GM06990 (cell line): ENCODE results near the gene SYNE1.
"Not testable (repeated sequence)": the region's sequence is repeated elsewhere in the genome, so short reads cannot be mapped to it uniquely, and the experiment has no call there.

Source experiments
- DNase-seq: peaks from one replicate; pipeline ENCODE4 v3.0.0-alpha.2; 2011; ENCODE audit not compliant: insufficient read length; ENCODE audit errors: extremely low read depth
- H3K27me3 ChIP-seq: replicated peaks from 2 replicates; pipeline ENCODE4 v1.6.0; 2011; ENCODE audit warnings: low read length; ENCODE audit not compliant: control insufficient read depth, insufficient read depth
- H3K36me3 ChIP-seq: 2 replicates; pipeline ENCODE4 v1.5.1; 2011; ENCODE audit warnings: low read length; ENCODE audit not compliant: control insufficient read depth, insufficient read depth
- H3K4me3 ChIP-seq: replicated peaks from 2 replicates; pipeline ENCODE4 v1.5.1; 2011; ENCODE audit warnings: low read depth, mild to moderate bottlenecking, control low read depth, low read length
- CTCF ChIP-seq: IDR thresholded peaks from 2 replicates; pipeline ENCODE4 v1.5.1; 2011; ENCODE audit warnings: low read length, control low read depth, mild to moderate bottlenecking, inconsistent platforms; ENCODE audit not compliant: insufficient read depth, poor library complexity, severe bottlenecking

SYNE1 gene

GRCh38 chr6:152632121-152632782 lies 4.9 kb downstream of the SYNE1 start:
- DNase-seq = no peak
- Histone ChIP-seq H3K4me3 (no peak overlapping the region), H3K27me3 (peaks cover 1% of the 10 kb centered on the region; the same call in 1 of the 2 replicates), H3K36me3 (no peaks in the 10 kb centered on the region)
- TF ChIP-seq CTCF = no peak

- peaks cover under 1% of the 10 kb centered on the region; the same call in 1 of the 2 replicates for H3K27me3 ChIP-seq
- DNase-seq = no peak
- H3K4me3 ChIP-seq = no peak overlapping the region
- TF ChIP-seq CTCF = no peak
- H3K36me3 ChIP-seq = no peaks in the 10 kb centered on the region
Measured at GRCh38 chr6:152631376-152631775, 5.8 kb downstream of the SYNE1 start.

- Histone ChIP-seq H3K36me3 (no peaks in the 10 kb centered on the region), H3K4me3 (no peak overlapping the region), H3K27me3 (no peaks in the 10 kb centered on the region)
- TF ChIP-seq CTCF = no peak
- DNase-seq = no peak
Measured at GRCh38 chr6:152630832-152631231, 6.3 kb downstream of the SYNE1 start.

GRCh38 chr6:152625213-152625612 lies 11.9 kb downstream of the SYNE1 start:
- no peak for TF ChIP-seq CTCF
- no peak for DNase-seq
- no peaks in the 10 kb centered on the region for H3K27me3 ChIP-seq
- no peak overlapping the region for H3K4me3 ChIP-seq
- H3K36me3 ChIP-seq = no peaks in the 10 kb centered on the region

- H3K36me3 ChIP-seq, DNase-seq, H3K4me3 ChIP-seq: not testable (repeated sequence)
Measured at GRCh38 chr6:152614776-152615175, 22.4 kb downstream of the SYNE1 start.

GRCh38 chr6:152609125-152609670 lies 28.0 kb downstream of the SYNE1 start:
- DNase-seq = no peak

More at GRCh38 chr6:152614776-152615175, 22.4 kb downstream of the SYNE1 start:
- not testable (repeated sequence) for H3K27me3 ChIP-seq

More at GRCh38 chr6:152609125-152609670, 28.0 kb downstream of the SYNE1 start:
- H3K4me3 ChIP-seq = no peak overlapping the region
- no peaks in the 10 kb centered on the region for H3K27me3 ChIP-seq
- TF ChIP-seq CTCF = no peak
- H3K36me3 ChIP-seq = no peaks in the 10 kb centered on the region
